Breast epithelium (tissue), 3 donors: ENCODE data around the gene ALKBH2.

ENCODE experiments used
- POLR2A ChIP-seq: fragments of 450-650 bp; IDR thresholded peaks from one replicate; pipeline ENCODE4 v1.6.1; 2016; ENCODE audit warnings: antibody characterized with exemption, mild to moderate bottlenecking, moderate library complexity
- TF ChIP-seq, protein P1 (sequence below), 3 donors: fragments of 450-650 bp; IDR thresholded peaks; one replicate each; pipeline ENCODE4 v1.5.1; 2016 to 2017; ENCODE audit warnings: antibody characterized with exemption in 3 of 3, mild to moderate bottlenecking in 3 of 3, moderate library complexity in 3 of 3

DNA sequence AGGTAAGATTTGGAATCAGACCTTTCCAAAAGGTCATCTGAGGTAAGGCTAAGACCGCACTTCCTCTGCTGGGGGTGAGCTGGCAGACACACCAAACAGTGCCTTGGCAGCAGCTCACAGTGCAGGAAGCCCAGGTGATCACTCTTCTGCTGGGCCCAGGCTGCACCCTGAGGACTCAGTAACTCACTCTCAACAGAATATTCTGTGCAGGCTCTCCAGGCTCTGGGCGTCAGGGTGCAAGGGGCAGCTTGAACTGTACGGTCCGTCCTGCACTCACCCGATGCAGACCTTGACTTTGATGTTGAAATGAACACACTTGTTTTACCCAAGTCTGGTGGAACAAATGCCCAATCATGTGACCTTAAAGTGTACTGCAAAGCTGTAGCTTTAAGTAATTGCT is 6.0 kb downstream of the ALKBH2 start:
- TF ChIP-seq POLR2A: no peak
- TF ChIP-seq, protein P1, sequence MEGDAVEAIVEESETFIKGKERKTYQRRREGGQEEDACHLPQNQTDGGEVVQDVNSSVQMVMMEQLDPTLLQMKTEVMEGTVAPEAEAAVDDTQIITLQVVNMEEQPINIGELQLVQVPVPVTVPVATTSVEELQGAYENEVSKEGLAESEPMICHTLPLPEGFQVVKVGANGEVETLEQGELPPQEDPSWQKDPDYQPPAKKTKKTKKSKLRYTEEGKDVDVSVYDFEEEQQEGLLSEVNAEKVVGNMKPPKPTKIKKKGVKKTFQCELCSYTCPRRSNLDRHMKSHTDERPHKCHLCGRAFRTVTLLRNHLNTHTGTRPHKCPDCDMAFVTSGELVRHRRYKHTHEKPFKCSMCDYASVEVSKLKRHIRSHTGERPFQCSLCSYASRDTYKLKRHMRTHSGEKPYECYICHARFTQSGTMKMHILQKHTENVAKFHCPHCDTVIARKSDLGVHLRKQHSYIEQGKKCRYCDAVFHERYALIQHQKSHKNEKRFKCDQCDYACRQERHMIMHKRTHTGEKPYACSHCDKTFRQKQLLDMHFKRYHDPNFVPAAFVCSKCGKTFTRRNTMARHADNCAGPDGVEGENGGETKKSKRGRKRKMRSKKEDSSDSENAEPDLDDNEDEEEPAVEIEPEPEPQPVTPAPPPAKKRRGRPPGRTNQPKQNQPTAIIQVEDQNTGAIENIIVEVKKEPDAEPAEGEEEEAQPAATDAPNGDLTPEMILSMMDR (IDR thresholded peaks at IDR 0.05): no peak
